HG02852 (cell line): ENCODE data around the gene VARS1.
"Not testable (repeated sequence)": the region's sequence is repeated elsewhere in the genome, so short reads cannot be mapped to it uniquely, and the experiment has no call there.

Experiments used
- ATAC-seq: cut with Tn5 transposase; IDR thresholded peaks from one replicate; pipeline ENCODE4 v1.9.1; 2021; ENCODE audit warnings: mild to moderate bottlenecking, moderate library complexity; ENCODE audit not compliant: unreplicated experiment

VARS1 gene

GRCh38 chr6:31822036-31822821 is 26.7 kb upstream of the VARS1 start:
- ATAC-seq, result peak; percentile 34

- ATAC-seq, result peak; percentile 40
These were observed 25.9 kb upstream of the VARS1 start for GRCh38 chr6:31821301-31822035.

- not testable (repeated sequence) for ATAC-seq
These were observed 24.8 kb upstream of the VARS1 start for GRCh38 chr6:31820399-31820798.

DNA sequence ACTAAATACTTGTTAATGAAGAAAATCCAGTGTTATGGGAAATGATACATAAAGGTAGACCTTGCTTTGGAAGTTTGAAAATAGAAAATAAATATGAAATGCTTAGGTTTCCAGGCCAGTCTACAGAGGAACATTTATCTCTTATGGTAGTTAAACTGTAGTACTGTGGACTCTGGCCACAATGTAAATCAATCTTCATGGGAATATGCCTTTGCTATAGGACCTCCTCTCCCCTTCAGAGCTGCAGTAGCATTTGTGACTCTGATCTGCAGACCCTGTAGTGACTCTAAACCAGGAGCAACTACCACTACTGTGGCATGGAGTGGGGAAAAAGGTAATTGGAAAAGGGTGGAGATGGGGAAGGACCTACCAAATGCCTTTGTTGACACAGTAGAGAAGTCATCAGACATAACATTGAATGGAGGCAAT is 24.3 kb upstream of the VARS1 start:
- ATAC-seq, result no peak

- not testable (repeated sequence) for ATAC-seq
These were observed 22.5 kb upstream of the VARS1 start for GRCh38 chr6:31817929-31818511.

GRCh38 chr6:31817133-31817928 is 21.8 kb upstream of the VARS1 start:
- ATAC-seq, result not testable (repeated sequence)

DNA sequence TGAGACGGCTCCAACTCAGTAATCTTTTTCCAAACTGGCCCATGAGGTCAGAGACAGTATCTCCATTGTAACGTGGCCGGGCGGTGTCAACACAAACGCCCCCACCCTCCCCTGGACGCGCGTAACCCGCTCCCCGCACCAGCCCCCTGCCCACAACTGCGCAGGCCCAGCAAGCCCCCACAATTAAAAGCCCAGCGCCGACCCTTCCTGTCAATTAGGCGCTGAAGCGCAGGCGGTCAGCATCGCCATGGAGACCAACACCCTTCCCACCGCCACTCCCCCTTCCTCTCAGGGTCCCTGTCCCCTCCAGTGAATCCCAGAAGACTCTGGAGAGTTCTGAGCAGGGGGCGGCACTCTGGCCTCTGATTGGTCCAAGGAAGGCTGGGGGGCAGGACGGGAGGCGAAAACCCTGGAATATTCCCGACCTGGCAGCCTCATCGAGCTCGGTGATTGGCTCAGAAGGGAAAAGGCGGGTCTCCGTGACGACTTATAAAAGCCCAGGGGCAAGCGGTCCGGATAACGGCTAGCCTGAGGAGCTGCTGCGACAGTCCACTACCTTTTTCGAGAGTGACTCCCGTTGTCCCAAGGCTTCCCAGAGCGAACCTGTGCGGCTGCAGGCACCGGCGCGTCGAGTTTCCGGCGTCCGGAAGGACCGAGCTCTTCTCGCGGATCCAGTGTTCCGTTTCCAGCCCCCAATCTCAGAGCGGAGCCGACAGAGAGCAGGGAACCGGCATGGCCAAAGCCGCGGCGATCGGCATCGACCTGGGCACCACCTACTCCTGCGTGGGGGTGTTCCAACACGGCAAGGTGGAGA is 19.7 kb upstream of the VARS1 start, which contains the start of the genes HSPA1A and HSPA1L:
HSPA1A (plus strand) TSS at position 519 of the 814 bp plus-strand sequence; CDS start at position 733, 214 bp downstream.
HSPA1L (minus strand) TSS at position 259 of the 814 bp plus-strand sequence. CDS start 3,311 bp downstream, outside the sequence.
- no peak for ATAC-seq

DNA sequence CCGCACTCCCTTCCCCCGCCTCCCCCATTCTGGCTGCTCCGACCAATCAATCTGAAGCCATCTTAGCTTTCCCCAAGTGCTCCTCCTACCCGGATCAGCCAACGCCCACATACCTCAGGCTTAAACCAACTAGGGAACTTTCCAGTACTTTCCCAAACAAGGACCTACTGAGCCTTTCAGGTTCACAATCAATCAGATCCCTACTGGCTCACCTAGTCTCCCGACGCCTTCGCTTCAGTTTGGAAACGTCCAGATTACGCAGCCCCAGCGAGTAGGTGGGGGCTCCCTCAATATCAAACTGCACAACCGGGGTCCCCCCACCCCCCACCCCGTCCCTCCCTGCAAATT is 19.1 kb upstream of the VARS1 start:
- ATAC-seq, result no peak

DNA sequence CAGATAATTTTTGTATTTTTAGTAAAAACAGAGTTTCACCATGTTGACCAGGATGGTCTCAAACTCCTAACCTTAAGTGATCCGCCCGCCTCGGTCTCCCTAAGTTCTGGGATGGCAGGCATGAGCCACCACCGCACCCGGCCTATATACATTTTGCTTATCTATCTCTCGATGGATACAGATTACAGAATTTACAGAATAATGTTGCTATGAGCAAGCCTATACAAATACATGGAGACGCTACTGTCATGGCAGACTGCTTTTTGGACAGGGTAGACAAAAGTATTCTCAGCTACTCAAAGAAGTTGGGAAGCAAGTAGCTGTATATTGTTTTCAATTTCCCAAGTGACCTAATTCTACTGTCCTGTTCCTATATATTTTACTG is 17.9 kb upstream of the VARS1 start:
- ATAC-seq, result no peak

DNA sequence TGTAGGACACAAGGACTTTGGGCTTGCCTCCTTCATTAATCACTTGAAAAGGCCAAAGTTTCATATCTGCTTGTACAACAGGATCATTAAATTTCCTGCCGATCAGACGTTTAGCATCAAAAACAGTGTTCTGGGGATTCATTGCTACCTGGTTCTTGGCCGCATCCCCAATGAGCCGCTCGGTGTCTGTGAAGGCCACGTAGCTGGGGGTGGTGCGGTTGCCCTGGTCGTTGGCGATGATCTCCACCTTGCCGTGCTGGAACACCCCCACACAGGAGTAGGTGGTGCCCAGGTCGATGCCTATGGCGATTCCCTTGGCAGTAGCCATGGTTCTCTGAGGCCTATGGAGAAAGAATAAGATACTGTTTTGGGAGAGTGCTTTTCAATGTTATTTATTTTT is 16.1 kb upstream of the VARS1 start:
- no peak for ATAC-seq

GRCh38 chr6:31808599-31808998 is 13.0 kb upstream of the VARS1 start:
- ATAC-seq, result not testable (repeated sequence)

GRCh38 chr6:31806470-31807272 is 11.1 kb upstream of the VARS1 start, which contains the start of gene LSM2:
TSS of gene LSM2 (minus strand) at chr6:31806966. CDS start at chr6:31806757, 209 bp downstream.
- peak; percentile 85 for ATAC-seq

GRCh38 chr6:31805939-31806469 is 10.5 kb upstream of the VARS1 start:
- peak; percentile 23 for ATAC-seq

GRCh38 chr6:31801031-31801927 is 5.7 kb upstream of the VARS1 start:
- not testable (repeated sequence) for ATAC-seq

- no peak for ATAC-seq
These were observed 4.2 kb upstream of the VARS1 start for GRCh38 chr6:31799781-31800180.

DNA sequence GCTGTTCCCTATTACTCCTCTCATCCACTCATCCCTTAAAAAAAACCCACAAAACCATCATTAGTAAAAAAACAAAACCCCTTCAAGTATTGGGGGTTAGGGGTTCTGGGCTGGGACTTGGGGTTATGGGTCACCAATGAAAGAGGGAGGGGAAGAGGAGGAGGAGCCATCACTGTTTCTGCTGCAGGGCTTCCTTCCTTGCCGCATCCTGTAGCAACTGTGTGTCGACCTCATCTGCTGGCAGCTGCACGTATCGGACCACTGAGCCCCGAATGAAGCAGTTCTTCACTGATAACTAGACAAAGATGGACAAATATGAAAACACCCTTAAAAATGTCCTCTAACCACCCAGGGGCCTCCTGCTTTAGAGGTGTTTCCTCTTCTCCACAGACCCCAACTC is 2.0 kb upstream of the VARS1 start:
- no peak for ATAC-seq

DNA sequence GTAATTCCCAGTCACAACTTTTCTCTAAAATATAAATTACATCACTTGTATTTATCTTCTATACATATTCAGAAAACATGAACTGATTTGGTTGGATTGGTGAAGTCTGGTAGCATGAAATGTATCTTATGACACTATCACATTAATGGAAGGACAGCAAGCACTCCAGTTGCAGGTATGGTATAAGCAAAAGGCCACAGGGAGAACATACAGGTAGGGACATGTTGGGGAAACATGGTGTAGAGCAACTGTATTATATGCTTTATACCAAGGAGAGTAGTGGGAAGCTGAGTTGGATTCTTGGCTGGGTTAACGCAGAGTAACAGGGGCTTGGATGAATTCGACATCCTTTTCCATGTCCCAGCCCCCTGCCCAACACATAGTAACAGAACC is 1.4 kb upstream of the VARS1 start:
- no peak for ATAC-seq
